ENCODE results near the gene RRP12. TPM values are rescaled to one million over a fixed set of nuclear protein-coding genes. Genes with fewer than 3 reads are reported as not detected.

Gene RRP12
- total and polyA plus RNA-seq, 2 donors (not counting 3 experiments of a cell fraction or from before 2014, with no cell fraction given), result 13.6 to 35.8 TPM

DNA sequence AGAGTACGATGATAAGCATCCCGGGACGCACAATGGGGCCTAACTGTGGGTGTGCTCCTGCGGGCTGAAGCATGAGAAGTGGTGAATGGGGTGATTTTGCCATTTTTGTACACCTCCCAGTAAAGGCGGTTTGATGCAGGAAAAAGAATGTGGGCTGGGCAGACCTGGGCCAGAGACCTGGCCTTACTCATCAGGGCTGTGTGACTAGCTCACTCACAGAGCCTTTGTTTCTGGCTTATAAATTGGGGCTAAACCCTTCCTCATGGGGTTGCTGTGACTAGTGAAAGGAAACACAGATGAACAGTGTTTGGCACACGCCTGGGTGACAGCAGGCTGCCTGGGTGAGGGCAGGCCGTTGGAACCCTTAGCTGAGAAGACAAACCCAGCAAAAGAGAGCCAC is 18.0 kb downstream of the RRP12 start:
- Histone ChIP-seq H3K9me3 (replicated peaks; ENCODE audit: control insufficient read depth, insufficient read depth, low read length) (no peaks in the 10 kb centered on the region), H4K20me1 (replicated peaks; ENCODE audit: control insufficient read depth, extremely low read depth, insufficient read depth, low read length) (no peaks in the 10 kb centered on the region), H3K36me3 (ENCODE audit: control insufficient read depth in 2 of 2, extremely low read depth in 1 of 2, insufficient read depth in 2 of 2, low read length in 2 of 2) (peaks cover 2 to 17% of the 10 kb centered on the region in 2 experiments), H2AFZ (ENCODE audit: low read depth, low read length) (no peak overlapping the region), H3K4me2 (ENCODE audit: insufficient read depth, low read length) (no peak overlapping the region), H3K27me3 (ENCODE audit: control insufficient read depth in 2 of 2, insufficient read depth in 2 of 2, low read length in 2 of 2) (no peaks in the 10 kb centered on the region), H3K27ac (ENCODE audit: insufficient read depth, low read depth, low read length) (no peak overlapping the region), H3K4me3 (replicated peaks in 1 of 3; ENCODE audit: insufficient read depth in 1 of 3, low read depth in 1 of 3, low read length in 3 of 3) (no peak overlapping the region), H3K9ac (replicated peaks; ENCODE audit: extremely low read depth, insufficient read depth, low read length) (no peak overlapping the region), H3K9me1 (replicated peaks; ENCODE audit: control insufficient read depth, extremely low read depth, insufficient read depth, low read length) (no peaks in the 10 kb centered on the region), H3K79me2 (ENCODE audit: control insufficient read depth, insufficient read depth, low read length) (no peaks in the 10 kb centered on the region), H3K4me1 (ENCODE audit: control insufficient read depth, extremely low read depth, insufficient read depth, low read length) (no peaks in the 10 kb centered on the region)
- dilution Hi-C loops (cut with MboI; ENCODE audit: extremely low pct_ligation_motif_present, low sequenced_read_pairs), result no loop called here
- no TSS peak for BruUV-seq (replicated peaks)
- DNase-seq (ENCODE audit: low read depth, low spot score) (no peak), FAIRE-seq (no peak)
- ChIA-PET POLR2A (no interaction called here), CTCF (interaction anchor here (1.2 kb wide), 1 partner anchor 230 kb away, joined by 3 read pairs; no protein-coding TSS in a partner anchor)
- TF ChIP-seq, protein P1, sequence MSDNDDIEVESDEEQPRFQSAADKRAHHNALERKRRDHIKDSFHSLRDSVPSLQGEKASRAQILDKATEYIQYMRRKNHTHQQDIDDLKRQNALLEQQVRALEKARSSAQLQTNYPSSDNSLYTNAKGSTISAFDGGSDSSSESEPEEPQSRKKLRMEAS (IDR thresholded peaks at IDR 0.05; ENCODE audit: insufficient read depth, insufficient read length), result no peak
- no peak for TF ChIP-seq EZH2 (IDR thresholded peaks at IDR 0.05; ENCODE audit: borderline replicate concordance, low read depth, low read length, severe bottlenecking)
- TF ChIP-seq MYC (IDR thresholded peaks at IDR 0.05; ENCODE audit: low read depth, low read length), result no peak
- no peak for TF ChIP-seq POLR2A (IDR thresholded peaks at IDR 0.05; ENCODE audit: low read depth, low read length)
- TF ChIP-seq, protein P2, sequence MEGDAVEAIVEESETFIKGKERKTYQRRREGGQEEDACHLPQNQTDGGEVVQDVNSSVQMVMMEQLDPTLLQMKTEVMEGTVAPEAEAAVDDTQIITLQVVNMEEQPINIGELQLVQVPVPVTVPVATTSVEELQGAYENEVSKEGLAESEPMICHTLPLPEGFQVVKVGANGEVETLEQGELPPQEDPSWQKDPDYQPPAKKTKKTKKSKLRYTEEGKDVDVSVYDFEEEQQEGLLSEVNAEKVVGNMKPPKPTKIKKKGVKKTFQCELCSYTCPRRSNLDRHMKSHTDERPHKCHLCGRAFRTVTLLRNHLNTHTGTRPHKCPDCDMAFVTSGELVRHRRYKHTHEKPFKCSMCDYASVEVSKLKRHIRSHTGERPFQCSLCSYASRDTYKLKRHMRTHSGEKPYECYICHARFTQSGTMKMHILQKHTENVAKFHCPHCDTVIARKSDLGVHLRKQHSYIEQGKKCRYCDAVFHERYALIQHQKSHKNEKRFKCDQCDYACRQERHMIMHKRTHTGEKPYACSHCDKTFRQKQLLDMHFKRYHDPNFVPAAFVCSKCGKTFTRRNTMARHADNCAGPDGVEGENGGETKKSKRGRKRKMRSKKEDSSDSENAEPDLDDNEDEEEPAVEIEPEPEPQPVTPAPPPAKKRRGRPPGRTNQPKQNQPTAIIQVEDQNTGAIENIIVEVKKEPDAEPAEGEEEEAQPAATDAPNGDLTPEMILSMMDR (IDR thresholded peaks at IDR 0.05; ENCODE audit: extremely low read depth in 1 of 2, insufficient read depth in 1 of 2, low read depth in 1 of 2, low read length in 2 of 2), result no peak
- TF ChIP-seq POLR2AphosphoS5 (IDR thresholded peaks at IDR 0.05; ENCODE audit: insufficient read depth, low read depth, low read length), result no peak
- TF ChIP-seq FOS (IDR thresholded peaks at IDR 0.05; ENCODE audit: borderline replicate concordance, insufficient read depth, low read length), result no peak
- no peak for TF ChIP-seq JUN (IDR thresholded peaks at IDR 0.05; ENCODE audit: borderline replicate concordance, insufficient read depth, insufficient read length, low read depth)
- TF ChIP-seq GATA2 (IDR thresholded peaks at IDR 0.05; ENCODE audit: insufficient read depth, insufficient read length, low read depth, low read length), result no peak
- intact Hi-C loops (cut with micrococcal nuclease), result no loop called here

Data from endothelial cell of umbilical vein (primary cell).